ENCODE data around the gene HEATR5A.

Gene HEATR5A

DNA sequence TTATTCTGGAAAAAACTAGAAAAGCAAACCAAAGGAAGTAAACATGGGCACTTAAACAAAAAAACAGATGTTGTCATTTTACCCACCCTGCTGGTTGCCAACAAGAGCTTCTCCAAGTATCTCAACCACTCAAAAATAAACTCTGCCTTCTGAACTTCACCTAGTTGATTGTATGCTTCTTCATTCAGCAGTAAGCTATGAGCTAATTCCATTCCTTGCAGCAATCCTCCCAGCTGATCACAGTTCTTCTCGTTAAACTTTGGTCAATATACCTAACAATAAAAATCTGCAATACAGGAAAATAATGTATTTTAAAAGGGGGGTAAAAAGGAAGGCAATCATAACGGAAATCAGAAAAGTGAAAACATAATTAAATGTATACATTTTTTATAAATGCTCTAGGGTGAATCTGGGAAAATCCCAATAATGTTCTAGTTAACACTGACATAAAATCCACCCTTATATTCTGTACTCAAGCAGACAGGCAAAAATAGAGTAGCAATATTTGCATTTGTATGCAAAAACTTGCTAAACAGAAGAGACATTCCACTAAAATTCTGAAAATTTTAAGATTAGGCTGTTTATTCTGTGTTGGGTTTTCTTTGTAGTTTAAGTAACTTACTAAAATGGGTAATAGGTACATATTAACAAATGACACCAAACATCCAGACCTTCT, 17.4 kb downstream of the HEATR5A start:
- no peak overlapping the region for H3K9ac ChIP-seq (ENCODE audit: low read length)
- peaks cover 5% of the 10 kb centered on the region for H3K4me1 ChIP-seq (ENCODE audit: control insufficient read depth, insufficient read depth, low read length)
- DNase-seq (ENCODE audit: low read depth): no peak
- no peak overlapping the region for H3K4me3 ChIP-seq (ENCODE audit: low read length)
- H3K36me3 ChIP-seq (ENCODE audit: control insufficient read depth, insufficient read depth, low read length, severe bottlenecking): peaks cover 41% of the 10 kb centered on the region
- H3K9me3 ChIP-seq (ENCODE audit: control insufficient read depth, low read length): no peaks in the 10 kb centered on the region
- H3K27me3 ChIP-seq (replicated peaks; ENCODE audit: control insufficient read depth, insufficient read depth, low read length): no peaks in the 10 kb centered on the region

- no peak for DNase-seq (ENCODE audit: low read depth)
- Histone ChIP-seq H3K9ac (ENCODE audit: low read length) (no peak overlapping the region), H3K9me3 (ENCODE audit: control insufficient read depth, low read length) (no peaks in the 10 kb centered on the region), H3K36me3 (ENCODE audit: control insufficient read depth, insufficient read depth, low read length, severe bottlenecking) (peaks cover 52% of the 10 kb centered on the region), H3K4me3 (ENCODE audit: low read length) (no peak overlapping the region), H3K4me1 (ENCODE audit: control insufficient read depth, insufficient read depth, low read length) (peaks cover 5% of the 10 kb centered on the region), H3K27me3 (replicated peaks; ENCODE audit: control insufficient read depth, insufficient read depth, low read length) (no peaks in the 10 kb centered on the region)
Measured at GRCh38 chr14:31401369-31401932, 18.9 kb downstream of the HEATR5A start.

DNA sequence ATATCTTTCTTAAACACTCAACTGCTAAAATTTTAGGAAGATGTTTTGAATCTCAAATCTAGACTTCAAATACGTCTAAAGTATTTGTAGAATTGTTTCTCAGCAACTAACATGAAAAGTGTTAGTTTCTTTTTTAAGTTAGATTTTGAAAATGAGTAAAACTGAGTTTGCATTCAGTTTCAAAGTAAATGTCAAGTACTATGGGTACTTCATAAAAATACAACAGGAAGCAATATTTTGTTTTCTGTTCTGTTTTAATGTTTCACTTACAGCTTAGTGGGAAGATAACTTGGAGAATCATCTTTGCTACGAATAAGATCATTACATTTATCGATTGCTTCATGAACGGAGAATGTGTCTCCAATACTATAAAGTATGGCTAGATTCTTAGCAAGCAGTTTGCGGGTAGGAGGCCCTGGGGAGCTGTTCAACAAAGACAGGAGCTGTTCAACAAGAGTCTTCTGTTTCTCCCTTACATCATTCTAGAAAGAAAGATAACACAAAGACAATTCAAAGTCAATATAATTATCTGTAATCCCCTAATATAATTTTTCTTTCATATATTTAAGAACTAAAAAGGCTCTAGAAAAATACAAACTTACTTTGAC, 20.2 kb downstream of the HEATR5A start:
- Histone ChIP-seq H3K4me1 (ENCODE audit: control insufficient read depth, insufficient read depth, low read length) (peaks cover 5% of the 10 kb centered on the region), H3K27me3 (replicated peaks; ENCODE audit: control insufficient read depth, insufficient read depth, low read length) (no peaks in the 10 kb centered on the region), H3K36me3 (ENCODE audit: control insufficient read depth, insufficient read depth, low read length, severe bottlenecking) (peaks cover 63% of the 10 kb centered on the region), H3K9ac (ENCODE audit: low read length) (no peak overlapping the region), H3K4me3 (ENCODE audit: low read length) (no peak overlapping the region), H3K9me3 (ENCODE audit: control insufficient read depth, low read length) (no peaks in the 10 kb centered on the region)
- no peak for DNase-seq (ENCODE audit: low read depth)

- Histone ChIP-seq H3K9ac (ENCODE audit: low read length) (no peak overlapping the region), H3K4me1 (ENCODE audit: control insufficient read depth, insufficient read depth, low read length) (no peaks in the 10 kb centered on the region)
Measured at GRCh38 chr14:31395572-31396205, 24.7 kb downstream of the HEATR5A start.

DNA sequence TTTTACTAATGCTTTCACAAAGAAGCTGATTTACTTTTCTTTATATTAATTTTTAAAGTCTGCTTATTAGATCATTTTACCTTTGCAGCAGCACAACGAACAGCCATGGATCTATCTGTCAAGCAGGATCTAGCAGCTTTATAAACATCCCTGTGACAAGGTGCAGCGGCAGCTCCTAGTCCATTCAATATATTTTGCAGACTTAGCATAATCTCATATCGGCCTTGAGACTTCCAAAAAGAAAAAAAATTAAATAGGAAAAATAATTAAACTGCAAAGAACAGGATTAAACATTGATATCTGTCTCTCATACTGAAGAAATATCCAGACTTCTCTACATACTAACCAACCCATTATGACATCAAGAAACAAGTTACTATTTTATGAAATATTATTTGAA, 25.2 kb downstream of the HEATR5A start:
- DNase-seq (ENCODE audit: low read depth): no peak
- H3K9me3 ChIP-seq (ENCODE audit: control insufficient read depth, low read length): no peaks in the 10 kb centered on the region
- H3K36me3 ChIP-seq (ENCODE audit: control insufficient read depth, insufficient read depth, low read length, severe bottlenecking): peaks cover 81% of the 10 kb centered on the region
- H3K4me1 ChIP-seq (ENCODE audit: control insufficient read depth, insufficient read depth, low read length): no peaks in the 10 kb centered on the region
- H3K9ac ChIP-seq (ENCODE audit: low read length): no peak overlapping the region
- no peaks in the 10 kb centered on the region for H3K27me3 ChIP-seq (replicated peaks; ENCODE audit: control insufficient read depth, insufficient read depth, low read length)
- H3K4me3 ChIP-seq (ENCODE audit: low read length): no peak overlapping the region

More at GRCh38 chr14:31395572-31396205, 24.7 kb downstream of the HEATR5A start:
- H3K4me3 ChIP-seq (ENCODE audit: low read length): no peak overlapping the region
- H3K27me3 ChIP-seq (replicated peaks; ENCODE audit: control insufficient read depth, insufficient read depth, low read length): no peaks in the 10 kb centered on the region
- no peaks in the 10 kb centered on the region for H3K9me3 ChIP-seq (ENCODE audit: control insufficient read depth, low read length)
- peaks cover 80% of the 10 kb centered on the region for H3K36me3 ChIP-seq (ENCODE audit: control insufficient read depth, insufficient read depth, low read length, severe bottlenecking)
- no peak for DNase-seq (ENCODE audit: low read depth)

DNA sequence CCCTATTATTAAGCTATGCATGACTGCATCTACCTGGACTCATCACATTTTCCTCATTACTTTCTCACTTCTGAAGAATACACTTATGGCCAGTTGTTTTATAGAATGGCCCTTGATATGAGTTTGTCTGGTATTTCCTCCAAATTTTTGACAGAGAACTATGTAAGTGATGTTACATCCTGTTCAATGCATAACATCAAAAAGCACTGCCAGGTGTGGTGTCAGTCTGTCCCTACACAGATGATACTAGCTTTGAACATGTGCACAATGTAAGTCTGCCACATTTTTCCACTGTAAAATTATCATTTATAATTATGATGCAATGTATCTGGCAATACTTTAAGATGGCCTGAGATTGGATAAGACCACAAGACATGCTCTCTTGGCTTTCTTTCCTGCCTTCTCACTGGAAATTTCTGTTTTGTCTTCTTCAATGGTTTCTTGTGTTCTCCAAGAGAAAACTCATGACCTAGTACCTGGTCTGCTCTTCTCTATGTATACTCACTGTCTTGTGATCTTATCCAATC, 28.3 kb downstream of the HEATR5A start:
- Histone ChIP-seq H3K27me3 (replicated peaks; ENCODE audit: control insufficient read depth, insufficient read depth, low read length) (no peaks in the 10 kb centered on the region), H3K4me1 (ENCODE audit: control insufficient read depth, insufficient read depth, low read length) (peaks cover 17% of the 10 kb centered on the region), H3K9ac (ENCODE audit: low read length) (no peak overlapping the region), H3K36me3 (ENCODE audit: control insufficient read depth, insufficient read depth, low read length, severe bottlenecking) (peaks cover 68% of the 10 kb centered on the region), H3K9me3 (ENCODE audit: control insufficient read depth, low read length) (no peaks in the 10 kb centered on the region), H3K4me3 (ENCODE audit: low read length) (no peak overlapping the region)
- no peak for DNase-seq (ENCODE audit: low read depth)

GRCh38 chr14:31391473-31391872, 28.9 kb downstream of the HEATR5A start:
- Histone ChIP-seq H3K36me3 (ENCODE audit: control insufficient read depth, insufficient read depth, low read length, severe bottlenecking) (peaks cover 68% of the 10 kb centered on the region), H3K9ac (ENCODE audit: low read length) (no peak overlapping the region), H3K4me3 (ENCODE audit: low read length) (no peak overlapping the region), H3K27me3 (replicated peaks; ENCODE audit: control insufficient read depth, insufficient read depth, low read length) (no peaks in the 10 kb centered on the region), H3K4me1 (ENCODE audit: control insufficient read depth, insufficient read depth, low read length) (peaks cover 17% of the 10 kb centered on the region), H3K9me3 (ENCODE audit: control insufficient read depth, low read length) (no peaks in the 10 kb centered on the region)
- DNase-seq (ENCODE audit: low read depth): no peak

- no peaks in the 10 kb centered on the region for H3K27me3 ChIP-seq (replicated peaks; ENCODE audit: control insufficient read depth, insufficient read depth, low read length)
- peaks cover 70% of the 10 kb centered on the region for H3K36me3 ChIP-seq (ENCODE audit: control insufficient read depth, insufficient read depth, low read length, severe bottlenecking)
- H3K9ac ChIP-seq (ENCODE audit: low read length): no peak overlapping the region
- peaks cover 17% of the 10 kb centered on the region for H3K4me1 ChIP-seq (ENCODE audit: control insufficient read depth, insufficient read depth, low read length)
- H3K4me3 ChIP-seq (ENCODE audit: low read length): no peak overlapping the region
- no peaks in the 10 kb centered on the region for H3K9me3 ChIP-seq (ENCODE audit: control insufficient read depth, low read length)
- no peak for DNase-seq (ENCODE audit: low read depth)
Measured at GRCh38 chr14:31389946-31390345, 30.4 kb downstream of the HEATR5A start.

DNA sequence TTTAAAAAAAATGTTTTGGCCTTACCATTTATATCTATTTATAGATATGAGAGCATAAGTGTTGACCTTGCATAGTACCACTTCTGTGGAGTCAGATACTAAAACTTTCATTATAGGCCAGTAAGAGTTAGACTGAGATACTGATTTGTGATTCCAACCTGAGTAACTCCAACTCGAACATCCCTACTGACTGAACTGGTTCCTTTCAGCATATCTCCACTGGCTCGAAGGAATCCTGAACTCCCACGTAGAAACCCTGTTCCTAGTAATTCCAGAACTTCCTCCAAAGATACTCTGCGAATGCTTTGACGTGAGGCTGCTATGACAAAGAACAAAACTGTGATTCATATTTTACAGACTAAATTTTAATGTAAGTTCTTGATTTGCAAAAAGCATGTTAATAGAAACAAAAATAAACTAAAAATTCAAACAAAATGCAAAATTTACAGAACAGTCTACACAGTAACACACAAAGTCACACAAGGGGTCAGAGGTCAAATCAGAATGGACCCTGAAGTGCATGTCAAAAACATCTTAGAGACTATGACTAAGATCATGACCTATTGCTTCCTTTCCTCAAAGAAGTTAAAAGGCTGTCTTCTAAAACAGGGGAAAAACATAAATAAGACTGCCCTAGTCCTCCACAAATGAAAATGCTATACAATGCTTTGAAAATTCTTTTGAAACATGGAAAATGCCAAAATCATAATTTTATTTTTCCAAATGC, 31.5 kb downstream of the HEATR5A start:
- Histone ChIP-seq H3K9ac (ENCODE audit: low read length) (no peak overlapping the region), H3K9me3 (ENCODE audit: control insufficient read depth, low read length) (no peaks in the 10 kb centered on the region), H3K27me3 (replicated peaks; ENCODE audit: control insufficient read depth, insufficient read depth, low read length) (no peaks in the 10 kb centered on the region), H3K4me3 (ENCODE audit: low read length) (no peak overlapping the region), H3K36me3 (ENCODE audit: control insufficient read depth, insufficient read depth, low read length, severe bottlenecking) (peaks cover 69% of the 10 kb centered on the region), H3K4me1 (ENCODE audit: control insufficient read depth, insufficient read depth, low read length) (peaks cover 17% of the 10 kb centered on the region)
- no peak for DNase-seq (ENCODE audit: low read depth)

GRCh38 chr14:31387091-31387490, 33.3 kb downstream of the HEATR5A start:
- Histone ChIP-seq H3K36me3 (ENCODE audit: control insufficient read depth, insufficient read depth, low read length, severe bottlenecking) (peaks cover 71% of the 10 kb centered on the region), H3K4me1 (ENCODE audit: control insufficient read depth, insufficient read depth, low read length) (peaks cover 17% of the 10 kb centered on the region), H3K9me3 (ENCODE audit: control insufficient read depth, low read length) (no peaks in the 10 kb centered on the region), H3K4me3 (ENCODE audit: low read length) (no peak overlapping the region), H3K27me3 (replicated peaks; ENCODE audit: control insufficient read depth, insufficient read depth, low read length) (no peaks in the 10 kb centered on the region), H3K9ac (ENCODE audit: low read length) (no peak overlapping the region)
- DNase-seq (ENCODE audit: low read depth): no peak

DNA sequence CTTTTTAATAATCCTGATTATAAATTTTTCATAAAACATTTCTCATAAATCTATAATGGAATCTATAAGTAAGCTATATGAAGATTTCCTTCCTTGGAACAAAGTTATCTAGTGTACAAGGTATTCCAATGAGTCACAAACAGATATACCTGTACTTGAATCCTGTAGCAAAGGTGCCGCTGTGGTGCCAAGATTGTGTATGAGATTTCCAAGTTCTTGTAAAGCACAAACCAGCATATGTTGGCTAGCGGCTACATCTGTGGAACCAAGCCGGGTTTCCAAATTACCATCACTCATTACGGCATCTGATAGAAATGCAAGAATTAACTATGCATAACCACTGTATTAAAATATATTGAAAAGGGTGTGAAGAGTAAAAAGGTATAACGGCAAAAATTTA, 34.1 kb downstream of the HEATR5A start:
- Histone ChIP-seq H3K4me1 (ENCODE audit: control insufficient read depth, insufficient read depth, low read length) (peaks cover 17% of the 10 kb centered on the region), H3K27me3 (replicated peaks; ENCODE audit: control insufficient read depth, insufficient read depth, low read length) (no peaks in the 10 kb centered on the region), H3K36me3 (ENCODE audit: control insufficient read depth, insufficient read depth, low read length, severe bottlenecking) (peaks cover 72% of the 10 kb centered on the region), H3K9ac (ENCODE audit: low read length) (no peak overlapping the region), H3K4me3 (ENCODE audit: low read length) (no peak overlapping the region), H3K9me3 (ENCODE audit: control insufficient read depth, low read length) (no peaks in the 10 kb centered on the region)
- DNase-seq (ENCODE audit: low read depth): no peak
